GM12864 (cell line): ENCODE results near the gene CITED4.

Experiments used
- DNase-seq: peaks from one replicate; pipeline ENCODE4 v3.0.0-alpha.2; 2011; ENCODE audit warnings: low read depth
- H3K4me3 ChIP-seq: 2 replicates; pipeline ENCODE4 v1.5.1; 2011; ENCODE audit warnings: mild to moderate bottlenecking, low read depth, low read length, control low read depth
- TF ChIP-seq, protein P1 (sequence below): IDR thresholded peaks from 2 replicates; pipeline ENCODE4 v1.5.1; 2011; ENCODE audit warnings: low read depth, mild to moderate bottlenecking, moderate library complexity, low read length, control low read depth, inconsistent platforms; ENCODE audit errors: missing control alignments

CITED4 gene

DNA sequence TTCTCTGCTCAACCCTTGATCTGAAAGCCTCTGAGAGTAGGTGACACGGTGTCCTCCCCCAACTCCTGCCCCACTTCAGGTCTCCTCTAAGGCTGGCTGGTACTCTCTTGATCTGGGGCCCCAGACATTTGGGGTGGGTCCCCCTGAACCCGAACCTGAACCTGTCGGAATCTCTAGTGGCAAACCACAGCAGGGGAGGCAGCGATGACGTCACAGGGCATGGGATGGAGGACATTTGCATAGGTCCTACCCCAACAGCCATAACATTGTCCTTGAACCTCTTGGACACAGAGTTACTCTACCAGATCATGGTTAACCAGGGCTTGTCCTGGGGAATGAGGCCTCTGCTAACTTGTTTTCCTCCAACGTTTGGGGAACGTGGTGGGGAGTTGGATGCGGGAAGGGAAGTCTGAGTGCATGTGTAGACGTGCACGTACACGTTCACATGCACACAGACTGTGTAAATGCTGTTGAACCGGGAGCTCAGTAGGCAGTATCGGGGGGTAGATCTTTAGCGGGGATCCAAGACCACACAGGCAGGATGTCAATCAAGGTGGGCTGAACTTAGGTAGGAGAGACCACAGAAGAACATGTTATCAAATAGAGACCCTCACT is 32.4 kb downstream of the CITED4 start:
- TF ChIP-seq, protein P1, sequence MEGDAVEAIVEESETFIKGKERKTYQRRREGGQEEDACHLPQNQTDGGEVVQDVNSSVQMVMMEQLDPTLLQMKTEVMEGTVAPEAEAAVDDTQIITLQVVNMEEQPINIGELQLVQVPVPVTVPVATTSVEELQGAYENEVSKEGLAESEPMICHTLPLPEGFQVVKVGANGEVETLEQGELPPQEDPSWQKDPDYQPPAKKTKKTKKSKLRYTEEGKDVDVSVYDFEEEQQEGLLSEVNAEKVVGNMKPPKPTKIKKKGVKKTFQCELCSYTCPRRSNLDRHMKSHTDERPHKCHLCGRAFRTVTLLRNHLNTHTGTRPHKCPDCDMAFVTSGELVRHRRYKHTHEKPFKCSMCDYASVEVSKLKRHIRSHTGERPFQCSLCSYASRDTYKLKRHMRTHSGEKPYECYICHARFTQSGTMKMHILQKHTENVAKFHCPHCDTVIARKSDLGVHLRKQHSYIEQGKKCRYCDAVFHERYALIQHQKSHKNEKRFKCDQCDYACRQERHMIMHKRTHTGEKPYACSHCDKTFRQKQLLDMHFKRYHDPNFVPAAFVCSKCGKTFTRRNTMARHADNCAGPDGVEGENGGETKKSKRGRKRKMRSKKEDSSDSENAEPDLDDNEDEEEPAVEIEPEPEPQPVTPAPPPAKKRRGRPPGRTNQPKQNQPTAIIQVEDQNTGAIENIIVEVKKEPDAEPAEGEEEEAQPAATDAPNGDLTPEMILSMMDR, result no peak
- no peak overlapping the region for H3K4me3 ChIP-seq
- DNase-seq, result no peak

DNA sequence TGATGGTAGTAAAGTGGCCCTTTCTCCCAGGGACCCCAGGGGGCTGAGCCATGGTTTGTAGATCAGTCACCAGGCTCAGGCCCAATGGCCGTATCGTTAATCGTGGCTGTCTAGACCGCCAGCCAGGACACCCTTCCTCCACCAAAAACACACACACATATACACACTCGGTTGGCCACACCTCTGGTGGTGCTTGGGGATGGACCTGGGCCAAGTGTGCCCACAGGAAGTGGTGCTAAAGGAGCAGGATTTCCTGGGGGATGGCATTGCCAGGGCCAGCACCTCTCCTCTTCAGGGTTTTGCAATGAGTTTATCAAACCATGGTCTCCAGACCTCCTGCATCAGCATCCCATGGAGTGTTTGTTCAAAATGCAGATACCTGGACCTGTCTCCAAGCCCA is 36.2 kb downstream of the CITED4 start:
- DNase-seq, result no peak
- TF ChIP-seq, protein P1, result no peak
- no peak overlapping the region for H3K4me3 ChIP-seq

DNA sequence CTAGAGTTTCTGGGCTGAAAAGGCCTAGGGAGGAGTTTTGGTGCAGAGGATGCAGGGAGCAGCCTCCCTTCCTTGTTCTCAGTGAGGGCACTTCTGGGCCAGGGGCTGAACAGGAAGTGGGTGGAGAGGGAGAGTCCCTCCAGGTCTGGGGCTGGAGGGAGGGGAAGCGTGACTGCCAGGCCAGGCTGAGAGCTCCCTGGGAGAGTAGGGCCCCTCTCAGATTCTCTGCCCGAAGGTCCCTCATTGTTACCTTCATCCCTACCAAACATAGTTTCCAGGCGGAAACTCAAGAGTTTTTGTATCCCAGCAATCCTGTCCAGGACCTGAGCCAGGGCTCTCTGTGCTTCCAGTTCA is 36.8 kb downstream of the CITED4 start:
- TF ChIP-seq, protein P1, result no peak
- no peak overlapping the region for H3K4me3 ChIP-seq
- DNase-seq, result no peak

DNA sequence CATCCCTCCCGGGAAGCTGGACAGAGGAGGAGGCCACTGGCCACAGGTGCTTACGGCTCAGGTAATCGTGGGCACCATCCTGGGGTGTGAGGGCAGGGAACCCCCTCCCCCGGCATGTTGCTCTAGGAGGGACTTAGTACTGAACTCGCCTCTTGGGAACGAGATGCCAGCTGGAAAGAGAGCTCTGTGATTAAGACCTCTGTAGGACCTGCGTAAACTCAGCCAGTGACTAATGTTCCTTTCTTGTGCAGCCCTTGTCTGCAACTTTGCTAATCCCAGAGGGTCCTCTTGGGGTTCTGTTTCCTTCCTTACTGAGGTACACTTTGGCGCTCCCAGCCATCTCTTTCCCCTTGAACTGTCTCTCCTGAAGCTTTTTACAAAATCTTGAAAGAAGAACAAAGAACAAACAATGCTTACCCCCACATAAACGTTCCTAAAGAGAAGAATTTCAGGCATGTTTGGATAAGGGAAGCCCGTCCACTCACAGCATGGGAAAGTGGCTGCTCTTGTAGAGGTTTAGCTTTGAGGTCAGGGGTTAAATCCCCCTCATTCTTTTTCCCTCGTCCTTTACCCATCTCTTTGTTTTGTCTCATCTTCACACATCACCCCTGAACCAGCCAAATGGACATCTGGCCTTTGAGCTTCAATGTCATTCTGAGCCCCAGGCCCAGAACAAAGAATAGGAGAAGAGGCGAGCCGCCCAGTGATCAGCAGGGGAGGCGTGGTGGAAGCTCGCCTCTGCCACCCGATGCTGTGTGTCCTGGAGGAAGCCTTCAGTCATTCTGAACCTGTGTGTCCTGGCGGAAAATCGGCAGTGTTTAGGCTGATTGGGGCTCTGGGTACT is 37.4 kb downstream of the CITED4 start:
- DNase-seq, result no peak
- TF ChIP-seq, protein P1, result no peak
- no peak overlapping the region for H3K4me3 ChIP-seq

DNA sequence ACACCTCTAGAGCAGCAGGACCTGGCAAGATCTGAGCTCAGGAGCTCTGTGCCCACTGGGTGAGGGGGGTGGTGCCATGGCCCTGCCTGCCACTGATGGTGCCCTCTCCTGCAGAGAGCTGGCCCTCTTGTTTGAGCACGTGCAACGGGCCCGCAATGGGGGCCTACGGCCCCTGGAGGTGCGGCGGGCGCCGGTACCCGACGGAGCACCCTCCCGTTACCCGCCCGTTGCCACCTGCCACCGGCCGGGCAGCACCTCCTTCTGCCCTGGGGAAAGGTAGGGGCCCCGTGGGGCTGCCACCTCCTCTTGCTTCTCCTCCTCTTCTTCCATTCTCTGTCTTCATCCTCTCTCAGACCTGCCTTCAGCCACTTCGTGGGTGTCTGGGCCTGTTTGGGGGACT is 38.2 kb downstream of the CITED4 start:
- no peak for DNase-seq
- H3K4me3 ChIP-seq, result no peak overlapping the region
- TF ChIP-seq, protein P1, result no peak

DNA sequence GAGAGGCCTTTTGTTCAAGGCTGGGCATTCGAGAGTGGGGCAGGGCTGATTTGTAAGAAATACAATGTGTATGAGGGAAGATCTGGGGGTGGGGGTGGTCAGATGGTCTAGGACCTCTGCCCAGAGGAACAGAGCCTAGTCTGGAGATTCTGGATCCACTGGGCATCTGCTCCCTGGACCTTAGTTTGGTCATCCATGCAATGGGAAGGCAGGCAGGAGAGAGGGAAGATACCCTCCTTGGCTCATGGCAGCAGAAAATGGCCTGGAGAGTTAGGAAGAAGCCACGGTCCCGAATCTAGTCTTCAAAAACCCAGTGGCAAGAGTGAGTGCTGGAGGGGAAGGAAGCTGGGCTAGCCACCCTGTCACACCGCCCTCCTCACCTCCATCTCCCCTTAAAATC is 38.8 kb downstream of the CITED4 start:
- TF ChIP-seq, protein P1, result no peak
- no peak overlapping the region for H3K4me3 ChIP-seq
- no peak for DNase-seq
